SU-DHL-6 (cell line): Measurements from ENCODE around the gene GMFB.

ENCODE experiments used
- CTCF ChIP-seq: fragments of 200-600 bp; sonication (generic); IDR thresholded peaks from one replicate; pipeline ENCODE4 v1.5.1; 2017; ENCODE audit warnings: antibody characterized with exemption, mild to moderate bottlenecking, low read length, moderate library complexity; ENCODE audit not compliant: insufficient read depth, poor library complexity, severe bottlenecking
- EZH2phosphoT487 ChIP-seq: fragments of 200-600 bp; sonication (generic), shearing (Covaris generic); conservative IDR thresholded peaks from 2 replicates; pipeline ENCODE4 v1.6.1; 2018; ENCODE audit warnings: mild to moderate bottlenecking, antibody characterized with exemption, low read length, moderate library complexity, mixed read lengths

GRCh38 chr14:54440037-54440436 is 48.7 kb downstream of the GMFB start:
- TF ChIP-seq CTCF: no peak
- no peak for TF ChIP-seq EZH2phosphoT487
